ENCODE results near the gene SDK2. TPM values are rescaled to one million over a fixed set of nuclear protein-coding genes. Genes with fewer than 3 reads are reported as not detected.

SDK2 gene
- total RNA-seq, result 29.7 to 33.2 TPM (median 31.8 TPM) in 3 replicates

- H3K4me1 Mint-ChIP-seq, result peaks cover 39% of the 10 kb centered on the region
- H3K27ac Mint-ChIP-seq, result peak within 1 kb of the TSS; percentile 75
- H3K9me3 Mint-ChIP-seq, result no peaks in the 10 kb centered on the region
- peak in 1 of 2 experiments; percentile 65 for DNase-seq (ENCODE audit: low spot score in 2 of 2, unreplicated experiment in 2 of 2)
- peaks cover 30% of the 10 kb centered on the region for H3K27me3 Mint-ChIP-seq (ENCODE audit: low read depth)
- no peaks in the 10 kb centered on the region for H3K36me3 Mint-ChIP-seq
- TF ChIP-seq CTCF (IDR thresholded peaks at IDR 0.05; ENCODE audit: unreplicated experiment), result no peak
- peak within 1 kb of the TSS; percentile 87 for H3K4me3 Mint-ChIP-seq
These were observed at the start of gene SDK2 for GRCh38 chr17:73644145-73645049. Gene SDK2, minus strand, starts transcription at chr17:73644445. Its CDS starts 357 bp downstream, at chr17:73644088.

GRCh38 chr17:73693071-73693470 is 48.8 kb upstream of the SDK2 start:
- peaks cover 5% of the 10 kb centered on the region for H3K9me3 Mint-ChIP-seq
- no peaks in the 10 kb centered on the region for H3K36me3 Mint-ChIP-seq
- DNase-seq (ENCODE audit: low spot score in 2 of 2, unreplicated experiment in 2 of 2), result no peak
- no peak overlapping the region for H3K27ac Mint-ChIP-seq
- H3K4me3 Mint-ChIP-seq, result no peak overlapping the region
- peaks cover 18% of the 10 kb centered on the region for H3K4me1 Mint-ChIP-seq
- H3K27me3 Mint-ChIP-seq (ENCODE audit: low read depth), result peaks cover 8% of the 10 kb centered on the region
- no peak for TF ChIP-seq CTCF (IDR thresholded peaks at IDR 0.05; ENCODE audit: unreplicated experiment)

- no peak for DNase-seq (ENCODE audit: low spot score in 2 of 2, unreplicated experiment in 2 of 2)
- Mint-ChIP-seq H3K27me3 (ENCODE audit: low read depth) (peaks cover 2% of the 10 kb centered on the region), H3K36me3 (no peaks in the 10 kb centered on the region), H3K9me3 (peaks cover 5% of the 10 kb centered on the region), H3K4me3 (no peak overlapping the region), H3K4me1 (peaks cover 18% of the 10 kb centered on the region), H3K27ac (peak overlapping the region; percentile 40)
- TF ChIP-seq CTCF (IDR thresholded peaks at IDR 0.05; ENCODE audit: unreplicated experiment), result no peak
These were observed 47.1 kb upstream of the SDK2 start for GRCh38 chr17:73691321-73691766.

GRCh38 chr17:73690676-73691075 is 46.4 kb upstream of the SDK2 start:
- Mint-ChIP-seq H3K36me3 (no peaks in the 10 kb centered on the region), H3K4me3 (no peak overlapping the region), H3K27ac (no peak overlapping the region), H3K9me3 (peaks cover 5% of the 10 kb centered on the region), H3K4me1 (peaks cover 18% of the 10 kb centered on the region), H3K27me3 (ENCODE audit: low read depth) (peaks cover 2% of the 10 kb centered on the region)
- DNase-seq (ENCODE audit: low spot score in 2 of 2, unreplicated experiment in 2 of 2), result no peak
- TF ChIP-seq CTCF (IDR thresholded peaks at IDR 0.05; ENCODE audit: unreplicated experiment), result no peak

- Mint-ChIP-seq H3K27ac (no peak overlapping the region), H3K4me3 (no peak overlapping the region), H3K9me3 (peaks cover 9% of the 10 kb centered on the region), H3K4me1 (peaks cover 26% of the 10 kb centered on the region), H3K27me3 (ENCODE audit: low read depth) (peaks cover 2% of the 10 kb centered on the region), H3K36me3 (no peaks in the 10 kb centered on the region)
- no peak for DNase-seq (ENCODE audit: low spot score in 2 of 2, unreplicated experiment in 2 of 2)
- no peak for TF ChIP-seq CTCF (IDR thresholded peaks at IDR 0.05; ENCODE audit: unreplicated experiment)
These were observed 45.5 kb upstream of the SDK2 start for GRCh38 chr17:73689596-73690275.

Data from mesothelial cell of epicardium (in vitro differentiated cells).